HAP-1 (cell line): ENCODE measurements around the gene ADORA2B.
"Not testable (repeated sequence)": the region's sequence is repeated elsewhere in the genome, so short reads cannot be mapped to it uniquely, and the experiment has no call there.

Source experiments
- DNase-seq, 2 experiments: peaks; one replicate each; pipeline ENCODE4 v3.0.0-alpha.2; 2016 to 2020; ENCODE audit warnings: low spot score in 2 of 2
- H3K27me3 ChIP-seq: fragments of 250-450 bp; sonication (Bioruptor Pico); 2 replicates; pipeline ENCODE4 v1.5.1; 2020; ENCODE audit warnings: low read depth, mild to moderate bottlenecking, moderate library complexity
- H3K36me3 ChIP-seq: fragments of 250-450 bp; sonication (Bioruptor Pico); replicated peaks from 2 replicates; pipeline ENCODE4 v1.5.1; 2020; ENCODE audit warnings: mild to moderate bottlenecking
- H3K4me1 ChIP-seq: fragments of 250-450 bp; sonication (Bioruptor Pico); 2 replicates; pipeline ENCODE4 v1.5.1; 2020; ENCODE audit warnings: mild to moderate bottlenecking
- H3K4me3 ChIP-seq: fragments of 250-450 bp; sonication (Bioruptor Pico); 2 replicates; pipeline ENCODE4 v1.5.1; 2020; ENCODE audit warnings: mild to moderate bottlenecking, moderate library complexity
- H3K9me3 ChIP-seq: fragments of 250-450 bp; sonication (Bioruptor Pico); 2 replicates; pipeline ENCODE4 v1.5.1; 2020; ENCODE audit warnings: mild to moderate bottlenecking, moderate library complexity
- in situ Hi-C: fragments of 300-500 bp; cut with MboI; formaldehyde crosslinking; loops from 3 replicates; pipeline ENCODE4 v1.14.3; 2020; ENCODE audit warnings: low sequenced_read_pairs, inconsistent platforms, mixed read lengths

Gene ADORA2B

DNA sequence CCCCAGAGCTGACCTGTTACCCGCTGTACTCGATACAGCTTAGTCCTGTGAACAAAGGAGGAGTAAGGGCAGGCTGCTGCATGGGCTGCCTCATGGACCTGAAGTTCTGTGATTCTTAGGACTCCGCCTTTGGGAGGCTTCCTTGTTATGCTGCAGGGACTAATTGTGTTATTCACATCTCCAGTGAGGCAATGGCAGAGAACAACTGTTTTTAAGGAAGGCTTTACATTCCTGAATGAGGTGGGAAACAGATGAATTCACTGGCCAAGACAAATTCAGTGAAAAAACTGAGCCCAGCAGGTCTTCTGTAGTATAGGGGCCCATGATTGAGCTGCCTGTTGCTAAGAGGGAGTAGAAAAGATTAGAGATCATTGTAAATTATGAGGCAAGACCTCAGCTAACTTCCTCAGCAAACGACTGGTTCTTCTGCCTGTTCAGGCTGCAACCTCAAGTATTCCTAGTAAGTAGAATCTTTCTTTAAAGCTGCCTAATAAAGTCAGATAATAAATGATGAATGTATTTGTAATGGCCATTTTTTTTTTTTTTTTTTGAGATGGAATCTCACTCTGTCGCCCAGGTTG, 26.3 kb downstream of the ADORA2B start:
- no peak overlapping the region for H3K4me3 ChIP-seq
- DNase-seq = no peak
- in situ Hi-C loops = no loop called here
- peaks cover 6% of the 10 kb centered on the region for H3K36me3 ChIP-seq
- H3K9me3 ChIP-seq = no peaks in the 10 kb centered on the region
- peaks cover 18% of the 10 kb centered on the region for H3K4me1 ChIP-seq
- H3K27me3 ChIP-seq = no peaks in the 10 kb centered on the region

DNA sequence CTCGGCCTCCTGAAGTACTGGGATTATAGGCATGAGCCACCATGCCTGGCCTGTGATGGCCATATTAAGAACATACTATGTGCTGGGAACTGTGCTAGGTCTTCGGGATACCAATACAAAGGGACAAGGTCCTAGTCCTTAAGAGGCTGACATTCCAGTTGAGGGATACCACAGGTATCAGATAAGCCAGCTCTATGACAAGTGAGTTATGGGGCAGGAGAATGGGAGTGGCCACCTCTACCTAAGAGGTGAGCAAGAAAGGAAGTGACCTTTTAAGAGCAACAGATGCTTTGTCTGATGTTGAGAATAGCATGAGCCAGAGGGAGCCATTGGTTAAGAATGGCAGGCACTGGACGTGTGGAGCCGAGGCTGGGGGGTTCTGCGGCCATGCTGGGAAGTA, 27.0 kb downstream of the ADORA2B start:
- peaks cover 6% of the 10 kb centered on the region for H3K36me3 ChIP-seq
- in situ Hi-C loops = no loop called here

DNA sequence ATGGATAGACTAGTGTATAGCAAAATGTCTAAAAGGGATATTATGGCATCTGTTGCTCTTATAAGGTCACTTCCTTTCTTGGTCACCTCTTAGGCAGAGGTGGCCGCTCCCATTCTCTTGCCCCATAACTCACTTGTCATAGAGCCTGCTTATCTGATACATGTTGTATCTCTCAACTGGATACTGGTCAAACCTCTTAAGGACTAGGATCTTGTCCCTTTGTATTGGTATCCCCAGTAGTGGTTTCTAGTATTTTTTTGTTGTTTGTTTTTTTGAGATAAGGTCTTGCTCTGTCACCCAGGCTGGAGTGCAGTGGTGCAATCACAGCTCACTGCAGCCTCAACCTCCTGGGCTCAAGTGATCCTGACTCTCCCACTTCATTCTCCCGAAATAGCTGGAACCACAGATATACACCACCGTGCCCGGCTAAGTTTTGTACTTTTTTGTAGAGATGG, 27.6 kb downstream of the ADORA2B start:
- in situ Hi-C loops = no loop called here
- Histone ChIP-seq H3K9me3 (no peaks in the 10 kb centered on the region), H3K36me3 (peaks cover 6% of the 10 kb centered on the region), H3K27me3 (no peaks in the 10 kb centered on the region), H3K4me1 (peaks cover 7% of the 10 kb centered on the region), H3K4me3 (no peak overlapping the region)
- no peak for DNase-seq

More for the DNA sequence above, 27.0 kb downstream of the ADORA2B start:
- no peaks in the 10 kb centered on the region for H3K9me3 ChIP-seq
- no peak overlapping the region for H3K4me3 ChIP-seq
- peaks cover 12% of the 10 kb centered on the region for H3K4me1 ChIP-seq
- H3K27me3 ChIP-seq = no peaks in the 10 kb centered on the region
- no peak for DNase-seq

DNA sequence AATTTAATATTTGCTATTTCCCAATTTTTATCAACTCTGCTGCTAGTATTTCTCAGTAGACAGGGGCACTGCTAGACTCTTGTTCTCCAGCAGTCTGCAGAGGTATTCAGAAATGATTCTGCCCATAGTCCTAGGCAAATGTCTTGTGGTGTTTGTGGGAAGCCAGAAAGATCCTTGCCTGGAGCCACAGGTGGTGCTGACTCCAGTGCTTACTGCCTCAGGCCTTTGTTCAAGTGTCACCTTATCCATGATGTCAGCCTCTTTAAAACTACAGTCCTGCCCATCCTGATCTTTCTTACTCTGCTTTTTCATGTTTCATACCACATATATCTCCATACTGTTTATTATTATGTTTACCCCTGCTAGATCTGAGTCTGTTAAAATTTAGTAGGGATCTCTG, 28.1 kb downstream of the ADORA2B start:
- Histone ChIP-seq H3K4me3 (no peak overlapping the region), H3K36me3 (peaks cover 6% of the 10 kb centered on the region), H3K4me1 (peaks cover 7% of the 10 kb centered on the region), H3K9me3 (no peaks in the 10 kb centered on the region), H3K27me3 (no peaks in the 10 kb centered on the region)
- in situ Hi-C loops = no loop called here
- DNase-seq = no peak

DNA sequence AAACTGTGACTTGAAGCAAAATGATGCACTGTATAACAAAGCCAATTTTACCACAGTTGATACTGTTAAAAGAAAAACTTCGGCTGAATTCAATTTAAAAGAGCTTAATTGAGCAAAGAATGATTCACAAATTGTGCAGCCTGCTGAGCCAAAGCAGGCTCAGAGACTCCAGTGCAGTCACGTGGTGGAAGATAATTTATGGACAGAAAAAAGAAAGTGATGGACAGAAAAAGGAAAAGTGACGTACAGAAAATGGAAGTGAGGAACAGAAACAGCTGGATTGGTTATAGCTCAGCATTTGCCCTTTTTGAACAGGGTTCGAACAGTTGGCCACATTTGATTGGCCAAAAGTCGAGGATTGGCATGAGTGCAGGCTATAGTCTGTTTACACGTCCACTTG, 28.9 kb downstream of the ADORA2B start:
- no peak overlapping the region for H3K4me3 ChIP-seq
- no peak for DNase-seq
- no peaks in the 10 kb centered on the region for H3K9me3 ChIP-seq
- peaks cover 6% of the 10 kb centered on the region for H3K36me3 ChIP-seq
- in situ Hi-C loops = no loop called here
- H3K4me1 ChIP-seq = peaks cover 7% of the 10 kb centered on the region
- no peaks in the 10 kb centered on the region for H3K27me3 ChIP-seq

DNA sequence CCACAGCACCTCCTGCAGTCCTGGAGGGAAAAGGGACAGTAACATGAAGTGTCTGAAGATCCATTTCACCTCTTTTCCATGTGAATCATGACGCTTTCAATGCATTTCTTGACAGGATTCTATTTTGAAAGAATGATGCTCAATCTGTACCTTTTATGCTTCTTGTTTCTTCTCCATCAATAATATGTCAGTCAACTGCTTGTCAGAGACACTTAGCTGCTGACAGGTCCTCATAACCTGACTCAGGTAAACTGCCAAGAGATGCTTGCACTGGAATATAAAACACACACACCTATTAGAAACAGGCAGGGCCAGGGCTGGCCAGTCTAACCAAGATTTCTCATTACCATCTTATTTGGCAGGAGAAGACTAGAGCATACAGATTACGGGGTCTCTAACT, 33.0 kb downstream of the ADORA2B start:
- no peak for DNase-seq
- in situ Hi-C loops = loop anchor here (25.0 kb wide), 1 partner anchor 141 kb away; no protein-coding TSS in a partner anchor
- no peaks in the 10 kb centered on the region for H3K9me3 ChIP-seq
- H3K4me1 ChIP-seq = peaks cover 15% of the 10 kb centered on the region
- H3K36me3 ChIP-seq = peaks cover 13% of the 10 kb centered on the region
- H3K27me3 ChIP-seq = no peaks in the 10 kb centered on the region
- no peak overlapping the region for H3K4me3 ChIP-seq

DNA sequence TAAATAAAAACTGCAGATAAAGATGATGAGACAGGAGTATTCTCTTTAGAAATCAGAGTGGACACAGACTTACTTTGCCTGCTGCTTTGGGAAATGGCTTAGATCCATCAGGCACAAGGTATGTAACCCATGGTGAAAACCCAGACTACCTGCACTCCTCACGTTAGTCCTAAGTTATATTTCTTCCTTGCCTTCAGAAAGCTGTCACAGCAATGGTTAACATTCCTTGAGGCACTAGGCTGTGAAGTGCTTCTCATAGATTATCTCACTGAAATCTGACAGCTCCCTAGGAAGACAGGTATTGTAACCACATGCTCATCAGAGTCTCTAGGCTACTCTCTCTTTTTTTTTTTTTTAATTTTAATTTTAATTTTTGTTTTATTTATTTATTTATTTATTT, 33.7 kb downstream of the ADORA2B start:
- Histone ChIP-seq H3K4me1 (peaks cover 15% of the 10 kb centered on the region), H3K27me3 (no peaks in the 10 kb centered on the region), H3K4me3 (no peak overlapping the region), H3K36me3 (peaks cover 16% of the 10 kb centered on the region), H3K9me3 (no peaks in the 10 kb centered on the region)
- DNase-seq = no peak
- in situ Hi-C loops = loop anchor here (25.0 kb wide), 1 partner anchor 141 kb away; no protein-coding TSS in a partner anchor

DNA sequence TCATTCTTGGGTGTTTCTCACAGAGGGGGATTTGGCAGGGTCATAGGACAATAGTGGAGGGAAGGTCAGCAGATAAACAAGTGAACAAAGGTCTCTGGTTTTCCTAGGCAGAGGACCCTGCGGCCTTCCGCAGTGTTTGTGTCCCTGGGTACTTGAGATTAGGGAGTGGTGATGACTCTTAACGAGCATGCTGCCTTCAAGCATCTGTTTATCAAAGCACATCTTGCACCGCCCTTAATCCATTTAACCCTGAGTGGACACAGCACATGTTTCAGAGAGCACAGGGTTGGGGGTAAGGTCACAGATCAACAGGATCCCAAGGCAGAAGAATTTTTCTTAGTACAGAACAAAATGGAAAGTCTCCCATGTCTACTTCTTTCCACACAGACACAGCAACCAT, 34.1 kb downstream of the ADORA2B start:
- H3K36me3 ChIP-seq = peaks cover 20% of the 10 kb centered on the region
- not testable (repeated sequence) for H3K4me3 ChIP-seq, H3K27me3 ChIP-seq, H3K9me3 ChIP-seq, DNase-seq
- peaks cover 17% of the 10 kb centered on the region for H3K4me1 ChIP-seq
- in situ Hi-C loops = loop anchor here (25.0 kb wide), 1 partner anchor 142 kb away; no protein-coding TSS in a partner anchor

DNA sequence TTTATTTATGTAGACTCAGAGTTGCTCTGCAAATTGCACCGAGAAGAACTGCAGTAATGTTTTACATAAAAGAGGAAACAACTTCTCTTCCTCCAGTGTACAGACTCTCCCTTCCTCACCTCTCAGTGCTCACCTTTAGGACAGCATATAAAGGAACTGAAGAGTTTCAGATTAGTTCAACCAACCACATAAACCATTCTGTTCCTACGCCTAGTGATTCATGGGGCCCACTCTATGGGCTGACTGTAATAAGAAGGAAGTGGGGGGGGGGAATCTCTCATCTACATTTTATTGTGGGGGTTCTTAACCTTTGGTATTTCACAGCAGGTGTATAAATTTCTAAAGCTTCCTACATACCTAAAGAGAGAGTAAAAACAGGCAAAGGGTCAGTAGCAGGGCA, 36.3 kb downstream of the ADORA2B start:
- in situ Hi-C loops = loop anchor here (25.0 kb wide), 1 partner anchor 144 kb away; no protein-coding TSS in a partner anchor
- no peak for DNase-seq
- Histone ChIP-seq H3K27me3 (no peaks in the 10 kb centered on the region), H3K4me1 (peaks cover 17% of the 10 kb centered on the region), H3K36me3 (peaks cover 30% of the 10 kb centered on the region), H3K4me3 (no peak overlapping the region), H3K9me3 (no peaks in the 10 kb centered on the region)

DNA sequence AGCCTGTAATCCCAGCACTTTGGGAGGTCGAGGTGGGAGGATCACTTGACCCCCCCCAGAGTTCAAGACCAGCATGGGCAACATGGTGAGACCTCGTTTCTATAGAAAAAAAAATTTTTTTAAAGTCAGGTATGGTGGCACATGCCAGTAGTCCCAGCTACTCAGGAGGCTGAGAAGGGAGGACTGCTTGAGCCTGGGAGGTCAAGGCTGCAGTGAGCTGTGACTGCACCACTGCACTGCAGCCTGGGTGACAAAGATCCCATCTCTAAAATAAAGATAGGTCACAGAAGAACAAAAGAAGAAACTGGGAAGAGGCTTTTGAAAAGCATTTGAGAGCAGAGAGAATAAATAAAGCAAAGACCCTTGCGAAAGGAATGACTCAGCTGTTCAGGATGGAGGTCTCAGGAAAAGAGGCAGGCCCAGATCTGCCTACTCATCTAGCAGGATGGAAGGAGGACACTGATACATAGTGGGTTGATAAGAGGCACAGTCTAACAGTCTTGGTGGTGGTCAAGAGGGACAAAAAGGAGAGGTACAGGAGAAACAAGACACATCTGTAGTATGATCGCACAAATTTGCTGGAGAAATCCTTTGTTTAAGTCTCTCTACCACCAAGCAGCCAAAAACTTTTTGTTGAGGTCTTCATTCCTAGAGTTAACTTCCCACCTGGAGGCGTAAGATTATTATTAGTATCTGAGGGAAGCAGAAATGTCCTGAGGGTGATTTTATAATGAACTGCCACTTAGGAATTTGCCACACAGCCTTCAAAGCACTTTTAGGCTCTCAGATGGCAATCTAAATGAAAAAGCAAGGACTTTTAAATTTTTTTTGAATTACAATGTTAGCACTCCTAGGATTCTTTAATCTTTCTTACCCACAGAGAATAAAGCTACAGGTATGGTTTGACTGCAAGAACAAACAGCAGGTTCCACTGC, 37.0 kb downstream of the ADORA2B start:
- in situ Hi-C loops = loop anchor here (25.0 kb wide), 1 partner anchor 145 kb away; no protein-coding TSS in a partner anchor
- no peak overlapping the region for H3K4me3 ChIP-seq
- H3K27me3 ChIP-seq = no peaks in the 10 kb centered on the region
- no peaks in the 10 kb centered on the region for H3K9me3 ChIP-seq
- H3K4me1 ChIP-seq = peaks cover 17% of the 10 kb centered on the region
- peaks cover 33% of the 10 kb centered on the region for H3K36me3 ChIP-seq
- DNase-seq = no peak

DNA sequence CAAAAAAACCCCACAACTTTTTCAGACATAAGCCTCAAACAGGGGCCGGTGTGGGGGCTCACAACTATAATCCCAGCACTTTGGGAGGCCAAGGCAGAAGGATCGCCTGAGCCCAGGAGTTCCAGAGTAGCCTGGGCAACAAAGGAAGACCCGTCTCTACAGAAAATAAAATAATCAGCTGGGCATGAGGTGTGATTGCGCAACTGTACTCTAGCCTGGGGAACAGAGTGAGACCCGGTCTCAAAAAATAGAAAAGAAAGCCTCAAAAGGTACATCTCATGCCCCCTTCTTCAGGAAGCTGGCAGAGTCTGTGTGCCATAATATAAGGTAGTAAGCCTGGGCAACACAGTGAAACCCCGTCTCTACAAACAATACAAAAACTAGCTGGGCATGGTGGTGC, 51.4 kb downstream of the ADORA2B start:
- H3K4me3 ChIP-seq = no peak overlapping the region
- peaks cover 5% of the 10 kb centered on the region for H3K36me3 ChIP-seq
- H3K4me1 ChIP-seq = peaks cover 12% of the 10 kb centered on the region
- DNase-seq = no peak
- peaks cover 2% of the 10 kb centered on the region for H3K9me3 ChIP-seq
- H3K27me3 ChIP-seq = no peaks in the 10 kb centered on the region
- in situ Hi-C loops = loop anchor here (25.0 kb wide), 1 partner anchor 159 kb away; no protein-coding TSS in a partner anchor

DNA sequence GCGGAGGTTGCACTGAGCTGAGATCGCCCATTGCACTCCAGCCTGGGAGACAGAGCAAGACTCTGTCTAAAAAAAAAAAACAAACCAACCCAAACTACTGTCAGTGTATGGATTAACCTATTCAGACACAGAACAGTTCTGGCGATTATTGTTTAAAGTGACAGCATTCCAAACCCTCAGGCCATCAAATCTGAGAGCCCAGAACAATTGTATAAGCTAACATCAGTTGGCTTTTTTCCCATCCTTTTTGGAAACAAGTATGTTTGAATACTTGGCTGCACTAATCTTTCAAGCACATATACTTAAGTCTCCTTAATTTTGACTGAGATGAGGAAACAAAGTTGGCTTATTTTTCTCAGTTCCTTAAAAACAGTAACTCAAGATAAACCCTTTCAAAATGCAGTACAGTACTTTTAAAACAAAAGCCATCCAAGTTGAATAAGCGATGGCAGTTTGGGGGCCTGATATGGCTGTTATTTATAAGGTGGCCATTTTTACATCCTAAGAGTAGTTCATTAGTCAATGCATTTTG, 53.2 kb downstream of the ADORA2B start:
- peak; percentile 39 to 57 for DNase-seq
- H3K4me3 ChIP-seq = no peak overlapping the region; the same call in 1 of the 2 replicates
- H3K36me3 ChIP-seq = peaks cover 23% of the 10 kb centered on the region

DNA sequence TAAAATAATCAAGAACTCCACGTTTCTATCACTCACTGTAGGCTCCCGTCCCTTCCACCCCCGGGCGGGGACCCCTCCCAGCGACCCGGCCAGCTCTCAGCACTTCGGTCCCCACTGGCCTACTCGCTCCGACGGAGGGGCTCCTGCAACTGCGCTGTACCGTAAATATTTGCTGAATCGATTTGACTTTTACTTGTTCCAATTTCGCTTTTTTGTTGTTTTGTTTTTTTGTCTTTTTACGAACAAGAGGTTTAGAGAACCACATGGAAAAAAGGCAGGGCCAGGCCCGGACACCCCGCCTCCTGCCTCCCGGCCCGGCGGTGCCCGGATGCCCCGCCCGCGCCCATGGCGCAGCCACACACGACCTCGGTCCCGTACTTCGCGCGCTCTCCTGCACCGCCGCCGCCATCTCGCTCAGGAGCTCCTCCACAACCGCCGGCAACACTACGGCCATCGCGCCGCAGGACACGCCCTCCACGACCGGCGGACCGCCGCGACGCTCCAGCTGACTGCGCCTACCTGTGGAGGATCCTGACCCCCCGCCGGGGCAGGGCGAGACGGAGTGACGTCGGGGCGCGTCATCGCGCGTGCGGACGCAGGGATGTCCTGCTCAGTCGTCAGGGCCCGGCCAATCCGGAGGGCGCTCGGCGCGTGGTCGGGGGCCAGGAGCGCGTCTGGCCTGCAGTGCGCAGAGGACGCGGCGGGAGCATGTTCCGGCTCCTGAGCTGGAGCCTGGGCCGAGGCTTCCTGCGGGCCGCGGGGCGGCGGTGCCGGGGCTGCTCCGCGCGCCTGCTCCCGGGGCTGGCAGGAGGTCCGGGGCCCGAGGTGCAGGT, 54.4 kb downstream of the ADORA2B start, which contains the start of the genes TTC19 and ZSWIM7:
Gene TTC19, plus strand, starts transcription at position 684 of the 833 bp plus-strand sequence. Its CDS starts 25 bp downstream, at position 709.
Gene ZSWIM7, minus strand, starts transcription at position 564 of the 833 bp plus-strand sequence. Its CDS starts 110 bp downstream, at position 454.
- Histone ChIP-seq H3K9me3 (peaks cover 7% of the 10 kb centered on the region), H3K4me3 (peak within 1 kb of the TSS; percentile 75), H3K27me3 (no peaks in the 10 kb centered on the region), H3K36me3 (peaks cover 35% of the 10 kb centered on the region), H3K4me1 (peaks cover 12% of the 10 kb centered on the region)
- DNase-seq = peak; percentile 77 to 96
- in situ Hi-C loops = loop anchor here (25.0 kb wide), 1 partner anchor 162 kb away; no protein-coding TSS in a partner anchor

More for the DNA sequence above, 53.2 kb downstream of the ADORA2B start:
- H3K4me1 ChIP-seq = peaks cover 12% of the 10 kb centered on the region
- no peaks in the 10 kb centered on the region for H3K27me3 ChIP-seq
- in situ Hi-C loops = loop anchor here (25.0 kb wide), 1 partner anchor 161 kb away; no protein-coding TSS in a partner anchor
- H3K9me3 ChIP-seq = peaks cover 7% of the 10 kb centered on the region
